ENCODE results near the gene CCDC102A. TPM values are rescaled to one million over a fixed set of nuclear protein-coding genes. Genes with fewer than 3 reads are reported as not detected.

Gene CCDC102A
- polyA plus RNA-seq, 6 donors from 2014 or later, result 3.8 to 13.8 (median 9.3) TPM

- ATAC-seq (ENCODE audit: low read depth in 2 of 2), result no peak
- no peaks in the 10 kb centered on the region for H3K36me3 Mint-ChIP-seq
- H3K4me3 Mint-ChIP-seq, result peak overlapping the region; percentile 38 to 92 (median 83)
- H3K4me1 Mint-ChIP-seq, result peaks cover 56 to 61% (median 58%) of the 10 kb centered on the region in 3 donors
- no peaks in the 10 kb centered on the region for H3K27me3 Mint-ChIP-seq
- peak overlapping the region; percentile 86 to 98 (median 96) for H3K27ac Mint-ChIP-seq
- no peaks in the 10 kb centered on the region for H3K9me3 Mint-ChIP-seq
- no peak for DNase-seq
Measured at GRCh38 chr16:57530522-57531252, 5.7 kb downstream of the CCDC102A start.

GRCh38 chr16:57530104-57530521 is 6.3 kb downstream of the CCDC102A start:
- ATAC-seq (ENCODE audit: low read depth in 2 of 2) (peak; percentile 74), DNase-seq (peak; percentile 61)
- no peaks in the 10 kb centered on the region for H3K27me3 Mint-ChIP-seq
- peak overlapping the region; percentile 86 to 98 (median 96) for H3K27ac Mint-ChIP-seq
- no peaks in the 10 kb centered on the region for H3K9me3 Mint-ChIP-seq
- peak overlapping the region; percentile 38 to 92 (median 83) for H3K4me3 Mint-ChIP-seq
- no peaks in the 10 kb centered on the region for H3K36me3 Mint-ChIP-seq
- peaks cover 57 to 59% (median 59%) of the 10 kb centered on the region in 3 donors for H3K4me1 Mint-ChIP-seq

- Mint-ChIP-seq H3K27me3 (no peaks in the 10 kb centered on the region), H3K27ac (peak overlapping the region; percentile 86 to 98 (median 96)), H3K9me3 (no peaks in the 10 kb centered on the region), H3K4me1 (peaks cover 58 to 61% (median 58%) of the 10 kb centered on the region in 3 donors), H3K36me3 (no peaks in the 10 kb centered on the region), H3K4me3 (peak overlapping the region; percentile 38 to 92 (median 83))
- ATAC-seq (ENCODE audit: low read depth in 2 of 2) (peak; percentile 17 to 28), DNase-seq (no peak)
Measured at GRCh38 chr16:57529391-57530103, 6.8 kb downstream of the CCDC102A start.

- Mint-ChIP-seq H3K27me3 (no peaks in the 10 kb centered on the region), H3K4me3 (peak overlapping the region in 4 of 8 donors; percentile 12 to 83 (median 77)), H3K36me3 (no peaks in the 10 kb centered on the region), H3K9me3 (no peaks in the 10 kb centered on the region), H3K27ac (peak overlapping the region in 1 of 6 donors; percentile 86), H3K4me1 (peaks cover 51 to 54% (median 53%) of the 10 kb centered on the region in 3 donors)
- ATAC-seq (ENCODE audit: low read depth in 2 of 2), result no peak
- DNase-seq, result no peak
Measured at GRCh38 chr16:57528499-57529390, 7.6 kb downstream of the CCDC102A start.

- Mint-ChIP-seq H3K4me3 (no peak overlapping the region), H3K36me3 (no peaks in the 10 kb centered on the region), H3K4me1 (peaks cover 49 to 53% (median 52%) of the 10 kb centered on the region in 3 donors), H3K27me3 (no peaks in the 10 kb centered on the region), H3K27ac (peak overlapping the region in 1 of 6 donors; percentile 5), H3K9me3 (no peaks in the 10 kb centered on the region)
- ATAC-seq (ENCODE audit: low read depth in 2 of 2), result no peak
- no peak for DNase-seq
Measured at GRCh38 chr16:57527610-57528360, 8.6 kb downstream of the CCDC102A start.

- no peak overlapping the region for H3K4me3 Mint-ChIP-seq
- ATAC-seq (ENCODE audit: low read depth in 2 of 2) (no peak), DNase-seq (no peak)
- H3K27ac Mint-ChIP-seq, result no peak overlapping the region
- no peaks in the 10 kb centered on the region for H3K9me3 Mint-ChIP-seq
- H3K4me1 Mint-ChIP-seq, result peaks cover 48 to 53% (median 53%) of the 10 kb centered on the region in 3 donors
- no peaks in the 10 kb centered on the region for H3K36me3 Mint-ChIP-seq
- H3K27me3 Mint-ChIP-seq, result no peaks in the 10 kb centered on the region
Measured at GRCh38 chr16:57527027-57527426, 9.3 kb downstream of the CCDC102A start.

GRCh38 chr16:57526498-57526897 is 9.9 kb downstream of the CCDC102A start:
- H3K27ac Mint-ChIP-seq, result no peak overlapping the region
- H3K9me3 Mint-ChIP-seq, result no peaks in the 10 kb centered on the region
- no peak for ATAC-seq (ENCODE audit: low read depth in 2 of 2)
- peaks cover 43 to 53% (median 48%) of the 10 kb centered on the region in 3 donors for H3K4me1 Mint-ChIP-seq
- no peaks in the 10 kb centered on the region for H3K36me3 Mint-ChIP-seq
- no peaks in the 10 kb centered on the region for H3K27me3 Mint-ChIP-seq
- peak overlapping the region in 1 of 8 donors; percentile 32 for H3K4me3 Mint-ChIP-seq
- no peak for DNase-seq

- Mint-ChIP-seq H3K9me3 (no peaks in the 10 kb centered on the region), H3K36me3 (no peaks in the 10 kb centered on the region), H3K4me1 (peaks cover 40 to 50% (median 44%) of the 10 kb centered on the region in 3 donors), H3K4me3 (no peak overlapping the region), H3K27ac (no peak overlapping the region), H3K27me3 (no peaks in the 10 kb centered on the region)
- ATAC-seq (ENCODE audit: low read depth in 2 of 2) (no peak), DNase-seq (no peak)
Measured at GRCh38 chr16:57525761-57526160, 10.6 kb downstream of the CCDC102A start.

GRCh38 chr16:57522960-57523359 is 13.4 kb downstream of the CCDC102A start:
- Mint-ChIP-seq H3K4me1 (peaks cover 33 to 42% (median 37%) of the 10 kb centered on the region in 3 donors), H3K36me3 (peaks cover 0 to 7% of the 10 kb centered on the region in 2 donors), H3K27ac (peak overlapping the region in 5 of 6 donors; percentile 69 to 92 (median 87)), H3K4me3 (peak overlapping the region; percentile 56 to 89 (median 81)), H3K27me3 (no peaks in the 10 kb centered on the region), H3K9me3 (no peaks in the 10 kb centered on the region)
- DNase-seq (peak; percentile 61), ATAC-seq (ENCODE audit: low read depth in 2 of 2) (peak; percentile 87)

- Mint-ChIP-seq H3K4me3 (peak overlapping the region in 1 of 8 donors; percentile 59), H3K4me1 (peaks cover 36 to 39% (median 38%) of the 10 kb centered on the region in 3 donors), H3K27me3 (no peaks in the 10 kb centered on the region), H3K9me3 (no peaks in the 10 kb centered on the region), H3K27ac (peak overlapping the region in 1 of 6 donors; percentile 89), H3K36me3 (peaks cover 0 to 29% of the 10 kb centered on the region in 2 donors)
- ATAC-seq (ENCODE audit: low read depth in 2 of 2) (peak; percentile 79 to 81), DNase-seq (peak; percentile 75)
Measured at GRCh38 chr16:57519796-57520360, 16.5 kb downstream of the CCDC102A start.

GRCh38 chr16:57518922-57519321 is 17.4 kb downstream of the CCDC102A start:
- peak overlapping the region in 1 of 6 donors; percentile 88 for H3K27ac Mint-ChIP-seq
- H3K36me3 Mint-ChIP-seq, result peaks cover 0 to 29% of the 10 kb centered on the region in 2 donors
- no peak for ATAC-seq (ENCODE audit: low read depth in 2 of 2)
- peaks cover 33 to 34% (median 34%) of the 10 kb centered on the region in 3 donors for H3K4me1 Mint-ChIP-seq
- peak overlapping the region in 1 of 8 donors; percentile 35 for H3K4me3 Mint-ChIP-seq
- no peak for DNase-seq
- H3K27me3 Mint-ChIP-seq, result no peaks in the 10 kb centered on the region
- no peaks in the 10 kb centered on the region for H3K9me3 Mint-ChIP-seq

- no peak for ATAC-seq (ENCODE audit: low read depth in 2 of 2)
- H3K27ac Mint-ChIP-seq, result no peak overlapping the region
- no peaks in the 10 kb centered on the region for H3K27me3 Mint-ChIP-seq
- DNase-seq, result no peak
- H3K4me3 Mint-ChIP-seq, result no peak overlapping the region
- H3K36me3 Mint-ChIP-seq, result peaks cover 0 to 29% of the 10 kb centered on the region in 2 donors
- H3K4me1 Mint-ChIP-seq, result peaks cover 30 to 34% (median 33%) of the 10 kb centered on the region in 3 donors
- no peaks in the 10 kb centered on the region for H3K9me3 Mint-ChIP-seq
Measured at GRCh38 chr16:57518520-57518919, 17.9 kb downstream of the CCDC102A start.
